Measurements from ENCODE around the gene DGKI.

Gene DGKI

GRCh38 chr7:137692399-137692798 is 154.4 kb downstream of the DGKI start:
- Histone ChIP-seq H3K36me3 (ENCODE audit: insufficient read depth, low read length) (no peaks in the 10 kb centered on the region), H2AFZ (ENCODE audit: low read length) (no peak overlapping the region), H3K27ac (ENCODE audit: low read depth, low read length, poor library complexity, severe bottlenecking) (no peak overlapping the region)

GRCh38 chr7:137691566-137691965 is 155.2 kb downstream of the DGKI start:
- Histone ChIP-seq H3K36me3 (ENCODE audit: insufficient read depth, low read length) (no peaks in the 10 kb centered on the region), H2AFZ (ENCODE audit: low read length) (no peak overlapping the region), H3K4me2 (ENCODE audit: low read length) (no peak overlapping the region), H3K27me3 (ENCODE audit: insufficient read depth, low read length) (no peaks in the 10 kb centered on the region), H3K27ac (ENCODE audit: low read depth, low read length, poor library complexity, severe bottlenecking) (no peak overlapping the region), H3K79me2 (ENCODE audit: insufficient read depth, low read length) (no peaks in the 10 kb centered on the region), H4K20me1 (ENCODE audit: insufficient read depth, low read length) (no peaks in the 10 kb centered on the region), H3K4me3 (ENCODE audit: low read depth, low read length, poor library complexity, severe bottlenecking) (no peak overlapping the region), H3K9me2 (ENCODE audit: low read depth, low read length) (no peaks in the 10 kb centered on the region), H3K9me3 (ENCODE audit: low read length) (no peaks in the 10 kb centered on the region), H3F3A (ENCODE audit: insufficient read depth, low read length) (no peaks in the 10 kb centered on the region), H3K4me1 (ENCODE audit: insufficient read depth, low read length, severe bottlenecking) (no peaks in the 10 kb centered on the region), H3K9ac (ENCODE audit: low read length) (no peak overlapping the region)
- TF ChIP-seq CTCF (IDR thresholded peaks at IDR 0.05; ENCODE audit: low read length) (no peak), EZH2 (IDR thresholded peaks at IDR 0.05; ENCODE audit: borderline replicate concordance, low read length) (no peak)

More at GRCh38 chr7:137692399-137692798, 154.4 kb downstream of the DGKI start:
- H3K27me3 ChIP-seq (ENCODE audit: insufficient read depth, low read length): no peaks in the 10 kb centered on the region
- no peaks in the 10 kb centered on the region for H3K4me1 ChIP-seq (ENCODE audit: insufficient read depth, low read length, severe bottlenecking)
- no peak overlapping the region for H3K4me2 ChIP-seq (ENCODE audit: low read length)
- TF ChIP-seq CTCF (IDR thresholded peaks at IDR 0.05; ENCODE audit: low read length) (no peak), EZH2 (IDR thresholded peaks at IDR 0.05; ENCODE audit: borderline replicate concordance, low read length) (no peak)
- H3K9ac ChIP-seq (ENCODE audit: low read length): no peak overlapping the region
- no peaks in the 10 kb centered on the region for H3K9me3 ChIP-seq (ENCODE audit: low read length)
- H4K20me1 ChIP-seq (ENCODE audit: insufficient read depth, low read length): no peaks in the 10 kb centered on the region
- no peaks in the 10 kb centered on the region for H3K9me2 ChIP-seq (ENCODE audit: low read depth, low read length)
- H3K79me2 ChIP-seq (ENCODE audit: insufficient read depth, low read length): no peaks in the 10 kb centered on the region
- H3K4me3 ChIP-seq (ENCODE audit: low read depth, low read length, poor library complexity, severe bottlenecking): no peak overlapping the region
- H3F3A ChIP-seq (ENCODE audit: insufficient read depth, low read length): no peaks in the 10 kb centered on the region

GRCh38 chr7:137690635-137691034 is 156.1 kb downstream of the DGKI start:
- H3K4me2 ChIP-seq (ENCODE audit: low read length): no peak overlapping the region
- H3K79me2 ChIP-seq (ENCODE audit: insufficient read depth, low read length): no peaks in the 10 kb centered on the region
- no peak overlapping the region for H3K4me3 ChIP-seq (ENCODE audit: low read depth, low read length, poor library complexity, severe bottlenecking)
- no peak overlapping the region for H2AFZ ChIP-seq (ENCODE audit: low read length)
- no peaks in the 10 kb centered on the region for H3K4me1 ChIP-seq (ENCODE audit: insufficient read depth, low read length, severe bottlenecking)
- H3F3A ChIP-seq (ENCODE audit: insufficient read depth, low read length): no peaks in the 10 kb centered on the region
- H3K27me3 ChIP-seq (ENCODE audit: insufficient read depth, low read length): no peaks in the 10 kb centered on the region
- no peaks in the 10 kb centered on the region for H3K9me3 ChIP-seq (ENCODE audit: low read length)
- no peak overlapping the region for H3K27ac ChIP-seq (ENCODE audit: low read depth, low read length, poor library complexity, severe bottlenecking)
- no peaks in the 10 kb centered on the region for H3K36me3 ChIP-seq (ENCODE audit: insufficient read depth, low read length)
- no peaks in the 10 kb centered on the region for H4K20me1 ChIP-seq (ENCODE audit: insufficient read depth, low read length)
- no peaks in the 10 kb centered on the region for H3K9me2 ChIP-seq (ENCODE audit: low read depth, low read length)
- H3K9ac ChIP-seq (ENCODE audit: low read length): no peak overlapping the region
- no peak for TF ChIP-seq CTCF (IDR thresholded peaks at IDR 0.05; ENCODE audit: low read length)
- TF ChIP-seq EZH2 (IDR thresholded peaks at IDR 0.05; ENCODE audit: borderline replicate concordance, low read length): no peak
